HEK293 (cell line): ENCODE measurements around the gene CTDSP2.

Experiments
- CTCF ChIA-PET: fragments of 350-600 bp; formaldehyde crosslinking; extraction: SDS; loops from one replicate; lab custom pipeline; 2021; ENCODE audit warnings: antibody characterized with exemption; lab: Yijun Ruan, JAX
- POLR2A ChIA-PET: fragments of 300-600 bp; formaldehyde crosslinking; extraction: SDS; loops from one replicate; lab custom pipeline; 2020; ENCODE audit warnings: antibody characterized with exemption, inconsistent platforms; lab: Yijun Ruan, JAX
- H3K27ac ChIP-seq: fragments of 200-500 bp; sonication (Bioruptor generic); 2 replicates; pipeline ENCODE4 v1.5.1; 2014; ENCODE audit warnings: low read depth, low read length, control low read depth, inconsistent platforms; ENCODE audit errors: extremely low read depth
- H3K36me3 ChIP-seq, 2 experiments: fragments of 200-500 bp in 1 of 2; sonication (Bioruptor generic) in 1 of 2; 1 replicate in 1 of 2; 2 replicates in 1 of 2; pipeline ENCODE4 v1.5.1; 2014 to 2017; ENCODE audit warnings: inconsistent platforms in 2 of 2, low read length in 2 of 2; ENCODE audit not compliant: control insufficient read depth in 2 of 2, insufficient read depth in 1 of 2
- H3K4me1 ChIP-seq: fragments of 200-500 bp; sonication (Bioruptor generic); 2 replicates; pipeline ENCODE4 v1.5.1; 2014; ENCODE audit warnings: mild to moderate bottlenecking, low read length, inconsistent platforms; ENCODE audit not compliant: control insufficient read depth, insufficient read depth
- H3K4me3 ChIP-seq: 2 replicates; pipeline ENCODE4 v1.5.1; 2011; ENCODE audit warnings: low read depth, mild to moderate bottlenecking, control low read depth, low read length, moderate library complexity
- H3K9me3 ChIP-seq: fragments of 200-500 bp; sonication (Bioruptor generic); 2 replicates; pipeline ENCODE4 v1.5.1; 2014; ENCODE audit warnings: low read depth, low read length, inconsistent platforms; ENCODE audit not compliant: control insufficient read depth, insufficient read depth
- BCL6B ChIP-seq: fragments of 450-650 bp; formaldehyde crosslinking; IDR thresholded peaks from 2 replicates; pipeline ENCODE4 v1.5.1; 2017; ENCODE audit warnings: missing biosample characterization, missing genetic modification characterization
- ELK4 ChIP-seq: IDR thresholded peaks from 2 replicates; pipeline ENCODE4 v1.6.1; 2011; ENCODE audit warnings: mild to moderate bottlenecking, low read depth, low read length, borderline replicate concordance
- GLI4 ChIP-seq: fragments of 450-650 bp; formaldehyde crosslinking; IDR thresholded peaks from 2 replicates; pipeline ENCODE4 v1.5.1; 2016; ENCODE audit warnings: missing biosample characterization, missing genetic modification characterization
- HIC1 ChIP-seq: fragments of 450-650 bp; formaldehyde crosslinking; IDR thresholded peaks from 2 replicates; pipeline ENCODE4 v1.5.1; 2016; ENCODE audit warnings: missing biosample characterization, missing genetic modification characterization
- KLF8 ChIP-seq: fragments of 450-650 bp; formaldehyde crosslinking; IDR thresholded peaks from 2 replicates; pipeline ENCODE4 v1.5.1; 2016; ENCODE audit warnings: missing biosample characterization, missing genetic modification characterization
- KLF9 ChIP-seq: fragments of 450-650 bp; formaldehyde crosslinking; IDR thresholded peaks from 2 replicates; pipeline ENCODE4 v1.5.1; 2016; ENCODE audit warnings: missing biosample characterization, missing genetic modification characterization, low read depth
- MYNN ChIP-seq: fragments of 450-650 bp; formaldehyde crosslinking; IDR thresholded peaks from 2 replicates; pipeline ENCODE4 v1.5.1; 2016; ENCODE audit warnings: missing biosample characterization, missing genetic modification characterization, borderline replicate concordance
- SCRT1 ChIP-seq: fragments of 450-650 bp; formaldehyde crosslinking; IDR thresholded peaks from 2 replicates; pipeline ENCODE4 v1.5.1; 2016; ENCODE audit warnings: missing biosample characterization, missing genetic modification characterization, borderline replicate concordance
- SETDB1 ChIP-seq: IDR thresholded peaks from one replicate; pipeline ENCODE4 v1.6.1; 2017; ENCODE audit warnings: mild to moderate bottlenecking, low read length, moderate library complexity, mixed read lengths; ENCODE audit not compliant: insufficient read length
- SP3 ChIP-seq: fragments of 450-650 bp; formaldehyde crosslinking; IDR thresholded peaks from 2 replicates; pipeline ENCODE4 v1.5.1; 2016; ENCODE audit warnings: missing biosample characterization, missing genetic modification characterization
- TRIM28 ChIP-seq: IDR thresholded peaks from 2 replicates; pipeline ENCODE4 v1.6.1; 2011; ENCODE audit warnings: low read length, control low read depth, borderline replicate concordance
- ZNF148 ChIP-seq: fragments of 450-650 bp; formaldehyde crosslinking; IDR thresholded peaks from 2 replicates; pipeline ENCODE4 v1.5.0; 2017; ENCODE audit warnings: missing biosample characterization, missing genetic modification characterization, borderline replicate concordance
- ZNF157 ChIP-seq: fragments of 450-650 bp; formaldehyde crosslinking; IDR thresholded peaks from 2 replicates; pipeline ENCODE4 v1.5.1; 2016; ENCODE audit warnings: missing biosample characterization, missing genetic modification characterization
- ZNF19 ChIP-seq: fragments of 450-650 bp; formaldehyde crosslinking; IDR thresholded peaks from 2 replicates; pipeline ENCODE4; 2016; ENCODE audit warnings: missing biosample characterization, missing genetic modification characterization, low read depth
- ZNF23 ChIP-seq: fragments of 450-650 bp; formaldehyde crosslinking; IDR thresholded peaks from 2 replicates; pipeline ENCODE4 v1.5.1; 2016; ENCODE audit warnings: missing biosample characterization, missing genetic modification characterization, borderline replicate concordance
- ZNF248 ChIP-seq: fragments of 450-650 bp; formaldehyde crosslinking; IDR thresholded peaks from 2 replicates; pipeline ENCODE4 v1.5.1; 2017; ENCODE audit warnings: missing biosample characterization, missing genetic modification characterization
- ZNF266 ChIP-seq: fragments of 450-650 bp; formaldehyde crosslinking; IDR thresholded peaks from 2 replicates; pipeline ENCODE4 v1.5.1; 2016; ENCODE audit warnings: missing biosample characterization, missing genetic modification characterization, low read depth
- ZNF274 ChIP-seq, 2 experiments: fragments of 200-500 bp in 1 of 2; fragments of 450-650 bp in 1 of 2; sonication (Bioruptor generic) in 1 of 2; formaldehyde crosslinking in 1 of 2; IDR thresholded peaks; 2 replicates each; pipeline versions ENCODE4 v1.5.1 to v1.6.1; 2014 to 2016; ENCODE audit warnings: borderline replicate concordance in 1 of 2, inconsistent platforms in 1 of 2, low read length in 1 of 2, missing biosample characterization in 1 of 2, missing genetic modification characterization in 1 of 2
- ZNF488 ChIP-seq: fragments of 450-650 bp; formaldehyde crosslinking; IDR thresholded peaks from 2 replicates; pipeline ENCODE4 v1.5.1; 2016; ENCODE audit warnings: missing biosample characterization, missing genetic modification characterization
- ZNF501 ChIP-seq: fragments of 450-650 bp; formaldehyde crosslinking; IDR thresholded peaks from 2 replicates; pipeline ENCODE4 v1.5.1; 2016; ENCODE audit warnings: missing biosample characterization, missing genetic modification characterization
- ZNF530 ChIP-seq: fragments of 450-650 bp; formaldehyde crosslinking; IDR thresholded peaks from 2 replicates; pipeline ENCODE4 v1.5.1; 2016; ENCODE audit warnings: low read depth, missing biosample characterization, missing genetic modification characterization
- ZNF558 ChIP-seq: fragments of 450-650 bp; formaldehyde crosslinking; IDR thresholded peaks from 2 replicates; pipeline ENCODE4 v1.5.1; 2016; ENCODE audit warnings: missing biosample characterization, missing genetic modification characterization
- ZNF585B ChIP-seq: fragments of 450-650 bp; formaldehyde crosslinking; IDR thresholded peaks from 2 replicates; pipeline ENCODE4 v1.5.1; 2016; ENCODE audit warnings: missing biosample characterization, missing genetic modification characterization
- ZNF626 ChIP-seq: fragments of 450-650 bp; sonication (Bioruptor Pico); formaldehyde crosslinking; IDR thresholded peaks from 2 replicates; pipeline ENCODE4 v1.5.1; 2018; ENCODE audit warnings: missing biosample characterization, missing genetic modification characterization, inconsistent platforms
- ZNF792 ChIP-seq: fragments of 450-650 bp; formaldehyde crosslinking; IDR thresholded peaks from 2 replicates; pipeline ENCODE4 v1.5.1; 2016; ENCODE audit warnings: missing biosample characterization, missing genetic modification characterization

Gene CTDSP2

GRCh38 chr12:57782608-57783465, 63.7 kb downstream of the CTDSP2 start, which contains the start of gene TSFM:
Gene TSFM, plus strand, starts transcription at chr12:57782787. Its CDS starts 15 bp downstream, at chr12:57782802.
- CTCF ChIA-PET, result interaction anchor here (0.6 to 2.8 kb wide), 21 partner anchors 9 to 111 kb away, joined by 3 to 19 read pairs (median 4); partner anchors contain the start of genes AVIL, CTDSP2, CYP27B1 and EEF1AKMT3
- Histone ChIP-seq H3K9me3 (no peaks in the 10 kb centered on the region), H3K36me3 (peaks cover 38 to 49% of the 10 kb centered on the region in 2 experiments), H3K4me1 (no peaks in the 10 kb centered on the region), H3K27ac (peak within 1 kb of the TSS; percentile 11; the same call in 1 of the 2 replicates), H3K4me3 (peak within 1 kb of the TSS; percentile 58)
- POLR2A ChIA-PET, result interaction anchor here (1.0 to 1.7 kb wide), 5 partner anchors 11 to 38 kb away, joined by 3 to 14 read pairs (median 5); partner anchors contain the start of genes CDK4, EEF1AKMT3, METTL1 and TSPAN31
- TF ChIP-seq SCRT1 (0 out of 2 replicates have a peak, but pooled peaks have one; percentile 27), BCL6B (no peak), SETDB1 (no peak), ZNF530 (no peak), ELK4 (no peak), ZNF585B (no peak), ZNF19 (no peak), ZNF148 (peak; percentile 18; the same call in 1 of the 2 replicates), ZNF626 (tag by site-specific recombination) (no peak; the same call in 1 of the 2 replicates), ZNF792 (tag by site-specific recombination) (peak; percentile 85; the same call in 1 of the 2 replicates), ZNF558 (tag by site-specific recombination) (peak; percentile 46; the same call in 1 of the 2 replicates), SP3 (tag by site-specific recombination) (peak; percentile 62), ZNF501 (peak; percentile 97), ZNF157 (tag by site-specific recombination) (0 out of 2 replicates have a peak, but pooled peaks have one; percentile 18), ZNF248 (tag by site-specific recombination) (no peak), MYNN (peak; percentile 37), GLI4 (tag by site-specific recombination) (peak; percentile 87), ZNF23 (no peak), ZNF266 (tag by site-specific recombination) (no peak), HIC1 (tag by site-specific recombination) (0 out of 2 replicates have a peak, but pooled peaks have one; percentile 43), ZNF274 (IDR thresholded peaks at IDR 0.05; ENCODE audit: low read length) (no peak), ZNF274 (tag by site-specific recombination; IDR thresholded peaks at IDR 0.05; ENCODE audit: borderline replicate concordance) (no peak), TRIM28 (peak; percentile 46; the same call in 1 of the 2 replicates), ZNF488 (tag by site-specific recombination) (no peak), KLF8 (tag by site-specific recombination) (peak; percentile 89), KLF9 (tag by site-specific recombination) (peak; percentile 61; the same call in 1 of the 2 replicates)
